Sigmoid colon (tissue), 7 donors: Measurements from ENCODE around the gene GNB5. TPM values are rescaled to one million over a fixed set of nuclear protein-coding genes. Genes with fewer than 3 reads are reported as not detected.
A peak's percentile ranks its signal among the peaks of the same experiment; 100 is the strongest.

Experiments used
- DNase-seq: peaks from one replicate; pipeline ENCODE4 v3.0.0-alpha.2; 2019
- H3K27ac ChIP-seq, 4 donors: fragments of 200-600 bp; sonication (generic); one replicate each; pipeline ENCODE4 v1.5.1; 2016 to 2019; ENCODE audit warnings: mild to moderate bottlenecking in 1 of 4
- H3K27me3 ChIP-seq, 3 donors: fragments of 200-600 bp; sonication (generic); one replicate each; pipeline ENCODE4 v1.5.1; 2019; ENCODE audit warnings: mild to moderate bottlenecking in 1 of 3
- H3K36me3 ChIP-seq, 4 donors: fragments of 200-600 bp; sonication (generic); one replicate each; pipeline ENCODE4 v1.5.1; 2016 to 2019
- H3K4me1 ChIP-seq, 4 donors: fragments of 200-600 bp; sonication (generic); one replicate each; pipeline ENCODE4 v1.5.1; 2017 to 2019
- H3K4me3 ChIP-seq, 4 donors: fragments of 200-600 bp; sonication (generic); one replicate each; pipeline ENCODE4 v1.5.1; 2017 to 2019; ENCODE audit warnings: mild to moderate bottlenecking in 2 of 4, moderate library complexity in 1 of 4
- H3K9me3 ChIP-seq, 4 donors: fragments of 200-600 bp in 3 of 4; sonication (generic) in 3 of 4; one replicate each; pipeline versions ENCODE4 v1.5.1 to v1.6.1; 2013 to 2019
- CTCF ChIP-seq, 4 experiments: fragments of 450-650 bp in 3 of 4; fragments of 200-600 bp in 1 of 4; IDR thresholded peaks; one replicate each; pipeline ENCODE4 v1.5.1; 2016 to 2019; ENCODE audit warnings: antibody characterized with exemption in 4 of 4, mild to moderate bottlenecking in 3 of 4, moderate library complexity in 2 of 4
- EP300 ChIP-seq, 4 donors: sonication (generic); formaldehyde crosslinking; IDR thresholded peaks; one replicate each; pipeline ENCODE4 v1.6.1; 2017; ENCODE audit warnings: antibody characterized with exemption in 4 of 4
- POLR2A ChIP-seq, 2 donors: fragments of 450-650 bp; IDR thresholded peaks; one replicate each; pipeline ENCODE4 v1.6.1; 2016; ENCODE audit warnings: antibody characterized with exemption in 2 of 2, mild to moderate bottlenecking in 2 of 2, moderate library complexity in 2 of 2
- POLR2AphosphoS5 ChIP-seq, 4 donors: sonication (generic); formaldehyde crosslinking; IDR thresholded peaks; one replicate each; pipeline ENCODE4 v1.6.1; 2017; ENCODE audit warnings: antibody characterized with exemption in 4 of 4
- WGBS, 2 donors: extraction: QIAGEN DNeasy Blood & Tissue Kit; methylation state at CpG; one replicate each; pipeline ENCODE4 v1.1.7; 2013; 5-methylcytosine and 5-hydroxymethylcytosine counted together
- intact Hi-C: fragments of 100-400 bp; cut with DNase I; formaldehyde crosslinking; loops from one replicate; pipeline ENCODE4 v1.15.1; 2023
- polyA plus RNA-seq, 3 donors: library from polyadenylated mRNA; stranded (reverse); fragments of 200-250 nt; gene quantifications; one replicate each; pipeline ENCODE4 v1.2.3, GENCODE V29; 2013
- total RNA-seq, 4 donors: library from RNA; depleted of rRNA; stranded (reverse); fragments of >200 nt; gene quantifications; one replicate each; pipeline ENCODE4 v1.1.0, GENCODE V29; 2016
- donor health status: healthy with polysubstance abuse.
- donor health status: Bipolar disorder and iron deficiency.
- donor health status: healthy.

Gene GNB5
- total and polyA plus RNA-seq, 7 donors: 7.8 to 39.9 (median 31.9) TPM

GRCh38 chr15:52183562-52184173 is 7.5 kb downstream of the GNB5 start:
- TF ChIP-seq POLR2A (IDR thresholded peaks at IDR 0.05) (no peak), CTCF (IDR thresholded peaks at IDR 0.05) (peak in 3 of 4 experiments; percentile 21 to 40 (median 27))
- H3K9me3 ChIP-seq: no peaks in the 10 kb centered on the region
- H3K4me3 ChIP-seq: no peak overlapping the region
- H3K27me3 ChIP-seq: no peaks in the 10 kb centered on the region
- no peak overlapping the region for H3K27ac ChIP-seq
- WGBS, 2 donors: 72 to 75% methylated on average over 2 of the region's 2 CpGs
- H3K36me3 ChIP-seq: no peaks in the 10 kb centered on the region
- peaks cover 0 to 12% (median 9%) of the 10 kb centered on the region in 4 donors for H3K4me1 ChIP-seq
- no peak for DNase-seq
- intact Hi-C loops: loop anchor here (5.0 kb wide), 1 partner anchor 44 kb away; no protein-coding TSS in a partner anchor

GRCh38 chr15:52181938-52182780 is 9.0 kb downstream of the GNB5 start:
- intact Hi-C loops: loop anchor here (5.0 kb wide), 1 partner anchor 45 kb away; no protein-coding TSS in a partner anchor
- Histone ChIP-seq H3K36me3 (no peaks in the 10 kb centered on the region), H3K27ac (no peak overlapping the region), H3K27me3 (no peaks in the 10 kb centered on the region), H3K4me3 (no peak overlapping the region), H3K9me3 (no peaks in the 10 kb centered on the region), H3K4me1 (peaks cover 0 to 14% (median 12%) of the 10 kb centered on the region in 4 donors)
- TF ChIP-seq CTCF (IDR thresholded peaks at IDR 0.05) (no peak), POLR2AphosphoS5 (IDR thresholded peaks at IDR 0.05) (no peak), EP300 (IDR thresholded peaks at IDR 0.05) (no peak), POLR2A (IDR thresholded peaks at IDR 0.05) (no peak)
- no peak for DNase-seq
- 81 to 85% methylated on average over 6 of the region's 6 CpGs for WGBS, 2 donors

GRCh38 chr15:52180851-52181450 is 10.2 kb downstream of the GNB5 start:
- Histone ChIP-seq H3K4me3 (peak overlapping the region in 1 of 4 donors; percentile 64), H3K27me3 (no peaks in the 10 kb centered on the region), H3K9me3 (no peaks in the 10 kb centered on the region), H3K27ac (peak overlapping the region in 2 of 4 donors; percentile 84 to 89), H3K36me3 (no peaks in the 10 kb centered on the region), H3K4me1 (peaks cover 0 to 14% (median 12%) of the 10 kb centered on the region in 4 donors)
- no peak for TF ChIP-seq POLR2A (IDR thresholded peaks at IDR 0.05)
- TF ChIP-seq EP300 (IDR thresholded peaks at IDR 0.05): no peak
- no peak for TF ChIP-seq CTCF (IDR thresholded peaks at IDR 0.05)
- no peak for TF ChIP-seq POLR2AphosphoS5 (IDR thresholded peaks at IDR 0.05)
- DNase-seq: no peak
- intact Hi-C loops: loop anchor here (5.0 kb wide), 1 partner anchor 46 kb away; no protein-coding TSS in a partner anchor
- WGBS, 2 donors: 73 to 89% methylated on average over 10 of the region's 10 CpGs

GRCh38 chr15:52180196-52180835 is 10.9 kb downstream of the GNB5 start:
- intact Hi-C loops: loop anchor here (5.0 kb wide), 1 partner anchor 47 kb away; no protein-coding TSS in a partner anchor
- 7 to 10% methylated on average over 31 of the region's 31 CpGs for WGBS, 2 donors

More at GRCh38 chr15:52180196-52180835, 10.9 kb downstream of the GNB5 start:
- H3K27ac ChIP-seq: peak overlapping the region; percentile 84 to 89 (median 89)
- no peaks in the 10 kb centered on the region for H3K36me3 ChIP-seq
- peaks cover 0 to 14% (median 12%) of the 10 kb centered on the region in 4 donors for H3K4me1 ChIP-seq
- no peak for DNase-seq
- H3K4me3 ChIP-seq: peak overlapping the region; percentile 64 to 77 (median 68)
- no peak for TF ChIP-seq EP300 (IDR thresholded peaks at IDR 0.05)
- TF ChIP-seq CTCF (IDR thresholded peaks at IDR 0.05): no peak
- no peak for TF ChIP-seq POLR2AphosphoS5 (IDR thresholded peaks at IDR 0.05)
- no peak for TF ChIP-seq POLR2A (IDR thresholded peaks at IDR 0.05)
- no peaks in the 10 kb centered on the region for H3K27me3 ChIP-seq
- no peaks in the 10 kb centered on the region for H3K9me3 ChIP-seq
